ENCODE measurements around the gene DIPK1B. TPM values are rescaled to one million over a fixed set of nuclear protein-coding genes. Genes with fewer than 3 reads are reported as not detected.
A peak's percentile ranks its signal among the peaks of the same experiment; 100 is the strongest.

The DIPK1B gene
- total RNA-seq, 1 experiment from 2014 or later: not detected

- H3K4me3 Mint-ChIP-seq (ENCODE audit: unreplicated experiment): no peak overlapping the region
- no peaks in the 10 kb centered on the region for H3K36me3 Mint-ChIP-seq (ENCODE audit: insufficient read depth, unreplicated experiment)
- CTCF ChIA-PET: interaction anchor here (0.7 kb wide), 1 partner anchor 52 kb away, joined by 3 read pairs; no protein-coding TSS in a partner anchor
- H3K27me3 Mint-ChIP-seq (ENCODE audit: insufficient read depth, unreplicated experiment): no peaks in the 10 kb centered on the region
- peaks cover 18% of the 10 kb centered on the region for H3K4me1 Mint-ChIP-seq (ENCODE audit: insufficient read depth, unreplicated experiment)
- H3K9me3 Mint-ChIP-seq (ENCODE audit: unreplicated experiment): no peaks in the 10 kb centered on the region
- intact Hi-C loops (cut with micrococcal nuclease): loop anchor here (5.0 kb wide), 1 partner anchor 49 kb away; no protein-coding TSS in a partner anchor
- DNase-seq (ENCODE audit: unreplicated experiment): peak; percentile 58
- POLR2A ChIA-PET: no interaction called here
- no TSS peak for BruUV-seq (replicated peaks)
- no peak overlapping the region for H3K27ac Mint-ChIP-seq (ENCODE audit: low read depth, unreplicated experiment)
- no peak for TF ChIP-seq CTCF (IDR thresholded peaks at IDR 0.05; ENCODE audit: unreplicated experiment)
Measured at GRCh38 chr9:136690806-136691261, 21.5 kb upstream of the DIPK1B start.

GRCh38 chr9:136691316-136692184 is 20.8 kb upstream of the DIPK1B start:
- intact Hi-C loops (cut with micrococcal nuclease): loop anchor here (5.0 kb wide), 1 partner anchor 49 kb away; no protein-coding TSS in a partner anchor

GRCh38 chr9:136692185-136693134 is 19.9 kb upstream of the DIPK1B start:
- peaks cover 24% of the 10 kb centered on the region for H3K4me1 Mint-ChIP-seq (ENCODE audit: insufficient read depth, unreplicated experiment)
- H3K27me3 Mint-ChIP-seq (ENCODE audit: insufficient read depth, unreplicated experiment): no peaks in the 10 kb centered on the region
- TF ChIP-seq CTCF (IDR thresholded peaks at IDR 0.05; ENCODE audit: unreplicated experiment): no peak
- H3K9me3 Mint-ChIP-seq (ENCODE audit: unreplicated experiment): no peaks in the 10 kb centered on the region
- H3K36me3 Mint-ChIP-seq (ENCODE audit: insufficient read depth, unreplicated experiment): no peaks in the 10 kb centered on the region
- POLR2A ChIA-PET: interaction anchor here (0.6 to 3.7 kb wide), 4 partner anchors 31 to 147 kb away, joined by 3 to 44 read pairs (median 7); partner anchors contain the start of genes NOTCH1 and RABL6
- H3K27ac Mint-ChIP-seq (ENCODE audit: low read depth, unreplicated experiment): no peak overlapping the region
- DNase-seq (ENCODE audit: unreplicated experiment): no peak
- no TSS peak for BruUV-seq (replicated peaks)
- CTCF ChIA-PET: interaction anchor here (1.0 kb wide), 1 partner anchor 9 kb away, joined by 6 read pairs; no protein-coding TSS in a partner anchor
- intact Hi-C loops (cut with micrococcal nuclease): loop anchor here (5.0 kb wide), 1 partner anchor 50 kb away; no protein-coding TSS in a partner anchor
- H3K4me3 Mint-ChIP-seq (ENCODE audit: unreplicated experiment): no peak overlapping the region

More at GRCh38 chr9:136691316-136692184, 20.8 kb upstream of the DIPK1B start:
- no peak overlapping the region for H3K4me3 Mint-ChIP-seq (ENCODE audit: unreplicated experiment)
- no peaks in the 10 kb centered on the region for H3K36me3 Mint-ChIP-seq (ENCODE audit: insufficient read depth, unreplicated experiment)
- BruUV-seq (replicated peaks): no TSS peak
- CTCF ChIA-PET: interaction anchor here (0.7 kb wide), 1 partner anchor 53 kb away, joined by 3 read pairs; no protein-coding TSS in a partner anchor
- H3K27ac Mint-ChIP-seq (ENCODE audit: low read depth, unreplicated experiment): no peak overlapping the region
- no peak for TF ChIP-seq CTCF (IDR thresholded peaks at IDR 0.05; ENCODE audit: unreplicated experiment)
- POLR2A ChIA-PET: no interaction called here
- H3K9me3 Mint-ChIP-seq (ENCODE audit: unreplicated experiment): no peaks in the 10 kb centered on the region
- H3K4me1 Mint-ChIP-seq (ENCODE audit: insufficient read depth, unreplicated experiment): peaks cover 18% of the 10 kb centered on the region
- no peak for DNase-seq (ENCODE audit: unreplicated experiment)
- H3K27me3 Mint-ChIP-seq (ENCODE audit: insufficient read depth, unreplicated experiment): no peaks in the 10 kb centered on the region

Data from MCF 10A (cell line).